ENCODE data around the gene ZNF555. TPM values are rescaled to one million over a fixed set of nuclear protein-coding genes. Genes with fewer than 3 reads are reported as not detected.

The ZNF555 gene
- total and polyA plus RNA-seq, 9 donors, result 4.5 to 18.0 (median 13.5) TPM

- Histone ChIP-seq H3K9me3 (peaks cover 0 to 3% of the 10 kb centered on the region in 2 donors), H3K27me3 (no peaks in the 10 kb centered on the region), H3K4me3 (no peak overlapping the region), H3K27ac (no peak overlapping the region), H3K4me1 (ENCODE audit: insufficient read depth) (no peaks in the 10 kb centered on the region), H3K36me3 (no peaks in the 10 kb centered on the region)
- TF ChIP-seq EP300 (IDR thresholded peaks at IDR 0.05), result no peak
- TF ChIP-seq CTCF (IDR thresholded peaks at IDR 0.05), result no peak
- TF ChIP-seq POLR2A (IDR thresholded peaks at IDR 0.05), result no peak
- no peak for DNase-seq
- 98 to 100% (median 100%) methylated on average over 2 of the region's 2 CpGs for WGBS, 3 donors
- intact Hi-C loops (cut with DNase I), result no loop called here
Measured at GRCh38 chr19:2827022-2827421, 14.3 kb upstream of the ZNF555 start.

- H3K4me3 ChIP-seq, result no peak overlapping the region
- no peak for DNase-seq
- peaks cover 0 to 11% of the 10 kb centered on the region in 2 donors for H3K9me3 ChIP-seq
- no peaks in the 10 kb centered on the region for H3K27me3 ChIP-seq
- 90 to 95% (median 91%) methylated on average over 13 of the region's 13 CpGs for WGBS, 3 donors
- intact Hi-C loops (cut with DNase I), result no loop called here
- no peak overlapping the region for H3K27ac ChIP-seq
- no peaks in the 10 kb centered on the region for H3K4me1 ChIP-seq (ENCODE audit: insufficient read depth)
- TF ChIP-seq POLR2A (IDR thresholded peaks at IDR 0.05), result no peak
- no peak for TF ChIP-seq CTCF (IDR thresholded peaks at IDR 0.05)
- no peak for TF ChIP-seq EP300 (IDR thresholded peaks at IDR 0.05)
- H3K36me3 ChIP-seq, result no peaks in the 10 kb centered on the region
Measured at GRCh38 chr19:2827840-2828489, 13.3 kb upstream of the ZNF555 start.

DNA sequence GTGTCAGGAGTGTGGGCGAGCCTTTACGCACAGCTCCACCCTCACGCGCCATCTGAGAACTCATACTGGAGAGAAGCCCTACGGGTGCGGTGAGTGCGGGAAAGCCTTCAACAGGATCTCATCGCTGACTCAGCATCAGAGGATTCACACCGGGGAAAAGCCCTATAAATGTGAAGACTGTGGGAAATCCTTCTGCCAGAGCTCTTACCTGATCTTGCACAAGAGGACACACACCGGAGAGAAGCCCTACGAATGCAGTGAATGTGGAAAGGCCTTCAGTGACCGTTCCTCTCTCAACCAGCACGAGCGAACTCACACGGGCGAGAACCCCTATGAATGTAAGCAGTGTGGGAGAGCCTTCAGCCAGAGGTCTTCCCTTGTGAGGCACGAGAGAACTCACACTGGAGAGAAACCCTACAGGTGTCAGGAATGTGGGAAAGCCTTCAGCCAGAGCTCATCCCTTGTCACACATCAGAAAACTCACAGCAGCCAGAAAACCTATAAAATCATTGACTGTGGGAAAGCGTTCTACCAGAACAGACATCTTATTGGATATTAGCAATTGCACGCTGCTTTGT lies 6.9 kb upstream of the ZNF555 start:
- DNase-seq, result no peak
- WGBS, 3 donors, result 97 to 98% (median 98%) methylated on average over 19 of the region's 19 CpGs
- intact Hi-C loops (cut with DNase I), result no loop called here
- no peak overlapping the region for H3K27ac ChIP-seq
- no peaks in the 10 kb centered on the region for H3K4me1 ChIP-seq (ENCODE audit: insufficient read depth)
- no peak for TF ChIP-seq CTCF (IDR thresholded peaks at IDR 0.05)
- no peaks in the 10 kb centered on the region for H3K36me3 ChIP-seq
- H3K27me3 ChIP-seq, result no peaks in the 10 kb centered on the region
- peaks cover 3 to 43% of the 10 kb centered on the region in 2 donors for H3K9me3 ChIP-seq
- H3K4me3 ChIP-seq, result no peak overlapping the region

- no peaks in the 10 kb centered on the region for H3K27me3 ChIP-seq
- H3K4me1 ChIP-seq (ENCODE audit: insufficient read depth), result peaks cover 3% of the 10 kb centered on the region
- DNase-seq, result no peak
- TF ChIP-seq CTCF (IDR thresholded peaks at IDR 0.05), result no peak
- TF ChIP-seq POLR2A (IDR thresholded peaks at IDR 0.05), result no peak
- TF ChIP-seq EP300 (IDR thresholded peaks at IDR 0.05), result no peak
- no peak overlapping the region for H3K27ac ChIP-seq
- WGBS, 3 donors, result 89 to 97% (median 93%) methylated on average over 4 of the region's 4 CpGs
- no peaks in the 10 kb centered on the region for H3K36me3 ChIP-seq
- peaks cover 3 to 37% of the 10 kb centered on the region in 2 donors for H3K9me3 ChIP-seq
- intact Hi-C loops (cut with DNase I), result no loop called here
- H3K4me3 ChIP-seq, result no peak overlapping the region
Measured at GRCh38 chr19:2837430-2837829, 3.8 kb upstream of the ZNF555 start.

All from ovary (tissue), 9 donors.